HL-60 (cell line): ENCODE results near the gene TMEM200A.

ENCODE experiments used
- DNase-seq, 2 experiments: peaks; one replicate each; pipeline ENCODE4 v3.0.0-alpha.2; 2010 to 2020; ENCODE audit warnings: low read depth in 1 of 2, low spot score in 1 of 2
- H3K27ac ChIP-seq: fragments of 250-450 bp; sonication (Bioruptor Pico); replicated peaks from 2 replicates; pipeline ENCODE4 v1.5.1; 2020; ENCODE audit warnings: mild to moderate bottlenecking, moderate library complexity
- H3K27me3 ChIP-seq: fragments of 250-450 bp; sonication (Bioruptor Pico); 2 replicates; pipeline ENCODE4 v1.5.1; 2021; ENCODE audit warnings: mild to moderate bottlenecking, moderate library complexity; ENCODE audit not compliant: insufficient read depth, poor library complexity, severe bottlenecking
- H3K4me3 ChIP-seq: replicated peaks from 2 replicates; pipeline ENCODE4 v1.5.1; 2011; ENCODE audit warnings: mild to moderate bottlenecking, control low read depth, low read length; ENCODE audit not compliant: insufficient read depth
- GABPA ChIP-seq: IDR thresholded peaks from 2 replicates; pipeline ENCODE4 v1.6.1; 2012; ENCODE audit warnings: low read depth
- POLR2AphosphoS5 ChIP-seq: IDR thresholded peaks from 2 replicates; pipeline ENCODE4 v1.6.1; 2012; ENCODE audit warnings: low read depth
- SPI1 ChIP-seq: IDR thresholded peaks from 2 replicates; pipeline ENCODE4 v1.6.1; 2012; ENCODE audit warnings: low read depth, mild to moderate bottlenecking, borderline replicate concordance
- TF ChIP-seq, protein P1 (sequence below): IDR thresholded peaks from one replicate; pipeline ENCODE4 v1.5.1; 2011; ENCODE audit warnings: low read length, control low read depth, inconsistent platforms; ENCODE audit not compliant: insufficient read depth
- TF ChIP-seq, protein P2 (sequence below): IDR thresholded peaks from 2 replicates; pipeline ENCODE4 v1.6.1; 2012; ENCODE audit warnings: low read depth; ENCODE audit not compliant: insufficient replicate concordance

The TMEM200A gene

GRCh38 chr6:130411481-130411880 is 45.7 kb downstream of the TMEM200A start:
- no peak for DNase-seq
- TF ChIP-seq GABPA (no peak), SPI1 (no peak), POLR2AphosphoS5 (no peak)
- TF ChIP-seq, protein P1, sequence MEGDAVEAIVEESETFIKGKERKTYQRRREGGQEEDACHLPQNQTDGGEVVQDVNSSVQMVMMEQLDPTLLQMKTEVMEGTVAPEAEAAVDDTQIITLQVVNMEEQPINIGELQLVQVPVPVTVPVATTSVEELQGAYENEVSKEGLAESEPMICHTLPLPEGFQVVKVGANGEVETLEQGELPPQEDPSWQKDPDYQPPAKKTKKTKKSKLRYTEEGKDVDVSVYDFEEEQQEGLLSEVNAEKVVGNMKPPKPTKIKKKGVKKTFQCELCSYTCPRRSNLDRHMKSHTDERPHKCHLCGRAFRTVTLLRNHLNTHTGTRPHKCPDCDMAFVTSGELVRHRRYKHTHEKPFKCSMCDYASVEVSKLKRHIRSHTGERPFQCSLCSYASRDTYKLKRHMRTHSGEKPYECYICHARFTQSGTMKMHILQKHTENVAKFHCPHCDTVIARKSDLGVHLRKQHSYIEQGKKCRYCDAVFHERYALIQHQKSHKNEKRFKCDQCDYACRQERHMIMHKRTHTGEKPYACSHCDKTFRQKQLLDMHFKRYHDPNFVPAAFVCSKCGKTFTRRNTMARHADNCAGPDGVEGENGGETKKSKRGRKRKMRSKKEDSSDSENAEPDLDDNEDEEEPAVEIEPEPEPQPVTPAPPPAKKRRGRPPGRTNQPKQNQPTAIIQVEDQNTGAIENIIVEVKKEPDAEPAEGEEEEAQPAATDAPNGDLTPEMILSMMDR: no peak
- TF ChIP-seq, protein P2, sequence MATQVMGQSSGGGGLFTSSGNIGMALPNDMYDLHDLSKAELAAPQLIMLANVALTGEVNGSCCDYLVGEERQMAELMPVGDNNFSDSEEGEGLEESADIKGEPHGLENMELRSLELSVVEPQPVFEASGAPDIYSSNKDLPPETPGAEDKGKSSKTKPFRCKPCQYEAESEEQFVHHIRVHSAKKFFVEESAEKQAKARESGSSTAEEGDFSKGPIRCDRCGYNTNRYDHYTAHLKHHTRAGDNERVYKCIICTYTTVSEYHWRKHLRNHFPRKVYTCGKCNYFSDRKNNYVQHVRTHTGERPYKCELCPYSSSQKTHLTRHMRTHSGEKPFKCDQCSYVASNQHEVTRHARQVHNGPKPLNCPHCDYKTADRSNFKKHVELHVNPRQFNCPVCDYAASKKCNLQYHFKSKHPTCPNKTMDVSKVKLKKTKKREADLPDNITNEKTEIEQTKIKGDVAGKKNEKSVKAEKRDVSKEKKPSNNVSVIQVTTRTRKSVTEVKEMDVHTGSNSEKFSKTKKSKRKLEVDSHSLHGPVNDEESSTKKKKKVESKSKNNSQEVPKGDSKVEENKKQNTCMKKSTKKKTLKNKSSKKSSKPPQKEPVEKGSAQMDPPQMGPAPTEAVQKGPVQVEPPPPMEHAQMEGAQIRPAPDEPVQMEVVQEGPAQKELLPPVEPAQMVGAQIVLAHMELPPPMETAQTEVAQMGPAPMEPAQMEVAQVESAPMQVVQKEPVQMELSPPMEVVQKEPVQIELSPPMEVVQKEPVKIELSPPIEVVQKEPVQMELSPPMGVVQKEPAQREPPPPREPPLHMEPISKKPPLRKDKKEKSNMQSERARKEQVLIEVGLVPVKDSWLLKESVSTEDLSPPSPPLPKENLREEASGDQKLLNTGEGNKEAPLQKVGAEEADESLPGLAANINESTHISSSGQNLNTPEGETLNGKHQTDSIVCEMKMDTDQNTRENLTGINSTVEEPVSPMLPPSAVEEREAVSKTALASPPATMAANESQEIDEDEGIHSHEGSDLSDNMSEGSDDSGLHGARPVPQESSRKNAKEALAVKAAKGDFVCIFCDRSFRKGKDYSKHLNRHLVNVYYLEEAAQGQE: no peak
- Histone ChIP-seq H3K4me3 (no peak overlapping the region), H3K27me3 (no peaks in the 10 kb centered on the region), H3K27ac (no peak overlapping the region)

GRCh38 chr6:130412556-130413290 is 46.9 kb downstream of the TMEM200A start:
- Histone ChIP-seq H3K4me3 (no peak overlapping the region), H3K27me3 (no peaks in the 10 kb centered on the region), H3K27ac (no peak overlapping the region)
- TF ChIP-seq POLR2AphosphoS5 (no peak), SPI1 (no peak), GABPA (no peak)
- TF ChIP-seq, protein P2: no peak
- TF ChIP-seq, protein P1: no peak
- no peak for DNase-seq

DNA sequence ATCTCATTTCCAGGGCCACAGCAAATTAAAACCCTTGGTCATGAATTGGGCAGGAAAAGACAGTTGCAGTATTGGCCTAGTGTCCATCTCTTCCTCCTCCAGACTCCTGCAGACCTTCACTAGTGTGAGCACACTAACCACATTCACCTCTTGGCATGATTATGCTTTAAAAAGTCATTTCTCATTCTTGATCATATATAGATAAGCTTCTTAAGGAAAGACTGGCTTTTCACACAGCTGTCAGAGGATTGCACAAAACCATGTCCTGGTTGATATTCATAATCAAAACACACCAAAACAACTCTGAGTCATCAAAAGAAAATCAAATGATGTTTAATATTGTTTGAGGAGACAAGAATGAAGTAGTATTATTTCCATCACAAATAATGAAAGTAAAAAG is 52.1 kb downstream of the TMEM200A start:
- H3K27ac ChIP-seq: no peak overlapping the region
- no peak overlapping the region for H3K4me3 ChIP-seq
- no peak for DNase-seq
- no peaks in the 10 kb centered on the region for H3K27me3 ChIP-seq
- TF ChIP-seq, protein P2: no peak
- TF ChIP-seq GABPA (no peak), POLR2AphosphoS5 (no peak), SPI1 (no peak)
- TF ChIP-seq, protein P1: no peak
